Activated naive CD4-positive, alpha-beta T cell treated with anti-CD3 and anti-CD28 coated beads, Interleukin-2, amount 50 U/mL, for 24 hours (primary cell): ENCODE measurements around the gene WNK3.

Source experiments
- H3K27ac Mint-ChIP-seq: one replicate; pipeline ENCODE4 v1.8.0; 2021; ENCODE audit warnings: mild to moderate bottlenecking, mixed read lengths
- H3K27me3 Mint-ChIP-seq: one replicate; pipeline ENCODE4 v1.8.0; 2021; ENCODE audit warnings: mixed read lengths
- H3K36me3 Mint-ChIP-seq: one replicate; pipeline ENCODE4 v1.8.0; 2021; ENCODE audit warnings: mixed read lengths
- H3K4me1 Mint-ChIP-seq: one replicate; pipeline ENCODE4 v1.8.0; 2021; ENCODE audit warnings: mixed read lengths
- H3K4me3 Mint-ChIP-seq: one replicate; pipeline ENCODE4 v1.8.0; 2021; ENCODE audit warnings: mild to moderate bottlenecking, mixed read lengths
- H3K9me3 Mint-ChIP-seq: one replicate; pipeline ENCODE4 v1.8.0; 2021; ENCODE audit warnings: mixed read lengths

The WNK3 gene

GRCh38 chrX:54288968-54289367 is 68.9 kb downstream of the WNK3 start:
- Mint-ChIP-seq H3K4me3 (no peak overlapping the region), H3K4me1 (no peaks in the 10 kb centered on the region), H3K27me3 (no peaks in the 10 kb centered on the region), H3K9me3 (no peaks in the 10 kb centered on the region), H3K27ac (no peak overlapping the region), H3K36me3 (no peaks in the 10 kb centered on the region)

DNA sequence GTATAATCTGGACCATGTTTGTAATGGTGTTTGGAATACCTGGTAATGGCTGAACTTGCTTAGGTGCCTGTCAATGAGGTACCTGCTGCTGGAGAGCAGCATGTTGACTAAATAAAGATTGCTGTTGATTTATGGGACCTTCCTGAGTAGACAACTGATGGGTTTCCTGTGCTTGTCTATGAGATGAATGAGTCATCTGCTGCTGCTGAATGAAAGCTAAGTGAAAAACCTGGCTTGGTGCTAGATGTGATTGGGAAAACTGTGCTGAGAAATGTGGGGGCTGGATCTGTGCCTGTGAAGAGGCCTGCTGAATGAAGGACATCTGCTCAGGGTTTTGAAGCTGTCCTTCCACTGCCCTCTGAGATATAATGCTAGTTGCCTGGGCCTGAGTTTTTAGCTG is 69.6 kb downstream of the WNK3 start:
- no peaks in the 10 kb centered on the region for H3K4me1 Mint-ChIP-seq
- no peak overlapping the region for H3K4me3 Mint-ChIP-seq
- H3K27ac Mint-ChIP-seq = no peak overlapping the region
- no peaks in the 10 kb centered on the region for H3K36me3 Mint-ChIP-seq
- no peaks in the 10 kb centered on the region for H3K9me3 Mint-ChIP-seq
- H3K27me3 Mint-ChIP-seq = no peaks in the 10 kb centered on the region

GRCh38 chrX:54281676-54282075 is 76.2 kb downstream of the WNK3 start:
- Mint-ChIP-seq H3K36me3 (no peaks in the 10 kb centered on the region), H3K4me3 (no peak overlapping the region), H3K27me3 (peaks cover 1% of the 10 kb centered on the region), H3K9me3 (no peaks in the 10 kb centered on the region), H3K27ac (no peak overlapping the region), H3K4me1 (no peaks in the 10 kb centered on the region)

DNA sequence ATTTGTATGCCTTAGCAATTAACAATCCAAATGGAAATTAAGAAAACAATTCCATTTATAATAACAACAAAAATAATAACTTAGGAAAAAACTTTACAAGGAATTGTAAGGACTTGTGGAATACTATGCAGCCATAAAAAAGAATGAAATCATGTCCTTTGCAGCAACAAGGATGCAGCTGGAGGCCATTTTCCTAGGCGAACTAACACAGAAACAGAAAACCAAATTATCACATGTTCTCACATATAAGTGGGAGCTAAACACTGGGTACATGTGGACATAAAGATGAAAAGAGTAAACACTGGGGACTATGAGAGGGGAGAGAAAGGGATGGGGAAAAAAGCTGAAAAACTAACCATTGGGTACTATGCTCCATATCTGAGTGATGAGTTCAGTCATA is 77.4 kb downstream of the WNK3 start:
- Mint-ChIP-seq H3K36me3 (no peaks in the 10 kb centered on the region), H3K27me3 (peaks cover 1% of the 10 kb centered on the region), H3K4me3 (no peak overlapping the region), H3K4me1 (no peaks in the 10 kb centered on the region), H3K27ac (no peak overlapping the region), H3K9me3 (no peaks in the 10 kb centered on the region)

GRCh38 chrX:54271664-54272063 is 86.2 kb downstream of the WNK3 start:
- Mint-ChIP-seq H3K36me3 (no peaks in the 10 kb centered on the region), H3K27ac (no peak overlapping the region)

DNA sequence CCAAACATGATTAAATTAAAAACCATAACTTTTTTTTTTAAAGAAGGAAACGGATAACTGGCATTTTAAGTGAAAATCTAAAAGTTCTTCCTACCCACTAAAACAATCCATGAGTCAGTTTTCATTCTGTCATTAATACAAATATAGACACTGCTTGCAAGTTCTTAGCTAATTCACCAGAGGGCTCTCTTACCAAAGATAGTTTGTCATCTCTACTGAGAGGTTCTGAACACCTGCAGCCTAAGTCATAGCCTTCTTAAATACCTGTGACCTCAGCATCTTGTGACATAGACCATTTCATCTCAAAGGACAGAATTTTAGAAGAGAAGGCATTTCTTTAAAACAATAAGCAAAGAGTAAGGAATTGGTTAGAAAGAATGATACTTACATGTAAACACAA is 109.5 kb downstream of the WNK3 start:
- Mint-ChIP-seq H3K27me3 (no peaks in the 10 kb centered on the region), H3K36me3 (no peaks in the 10 kb centered on the region), H3K4me3 (no peak overlapping the region), H3K9me3 (no peaks in the 10 kb centered on the region), H3K27ac (no peak overlapping the region), H3K4me1 (no peaks in the 10 kb centered on the region)

More at GRCh38 chrX:54271664-54272063, 86.2 kb downstream of the WNK3 start:
- Mint-ChIP-seq H3K4me1 (no peaks in the 10 kb centered on the region), H3K4me3 (no peak overlapping the region), H3K9me3 (no peaks in the 10 kb centered on the region), H3K27me3 (no peaks in the 10 kb centered on the region)

DNA sequence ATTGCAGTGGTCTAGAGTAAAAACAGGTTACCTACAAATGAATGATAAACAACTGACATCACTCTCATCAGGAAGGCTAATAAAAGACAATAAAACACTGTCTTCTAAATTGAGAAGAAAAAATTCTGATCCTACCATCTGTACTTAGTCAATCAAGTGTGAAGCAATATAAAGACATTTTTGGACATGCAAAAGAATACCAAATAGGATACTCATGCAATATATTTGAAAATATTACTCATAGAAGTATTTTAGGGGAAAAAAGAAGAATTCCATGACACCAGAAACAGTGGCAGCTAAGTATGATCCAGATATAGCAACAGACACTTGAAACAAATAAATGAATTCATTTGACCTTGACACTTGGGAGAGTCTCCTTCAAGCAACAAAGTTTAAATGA is 111.0 kb downstream of the WNK3 start:
- Mint-ChIP-seq H3K27me3 (no peaks in the 10 kb centered on the region), H3K4me1 (no peaks in the 10 kb centered on the region), H3K9me3 (no peaks in the 10 kb centered on the region), H3K36me3 (no peaks in the 10 kb centered on the region), H3K4me3 (no peak overlapping the region), H3K27ac (no peak overlapping the region)

GRCh38 chrX:54238588-54238987 is 119.3 kb downstream of the WNK3 start:
- Mint-ChIP-seq H3K4me3 (no peak overlapping the region), H3K9me3 (no peaks in the 10 kb centered on the region), H3K4me1 (no peaks in the 10 kb centered on the region), H3K27ac (no peak overlapping the region), H3K36me3 (peaks cover 4% of the 10 kb centered on the region), H3K27me3 (no peaks in the 10 kb centered on the region)

- H3K4me1 Mint-ChIP-seq = no peaks in the 10 kb centered on the region
- H3K27me3 Mint-ChIP-seq = no peaks in the 10 kb centered on the region
- no peak overlapping the region for H3K27ac Mint-ChIP-seq
- no peaks in the 10 kb centered on the region for H3K9me3 Mint-ChIP-seq
- peaks cover 4% of the 10 kb centered on the region for H3K36me3 Mint-ChIP-seq
- no peak overlapping the region for H3K4me3 Mint-ChIP-seq
Observed at GRCh38 chrX:54237014-54237413, 120.8 kb downstream of the WNK3 start.

- H3K9me3 Mint-ChIP-seq = no peaks in the 10 kb centered on the region
- no peaks in the 10 kb centered on the region for H3K4me1 Mint-ChIP-seq
- H3K27ac Mint-ChIP-seq = no peak overlapping the region
- H3K4me3 Mint-ChIP-seq = no peak overlapping the region
- no peaks in the 10 kb centered on the region for H3K27me3 Mint-ChIP-seq
- no peaks in the 10 kb centered on the region for H3K36me3 Mint-ChIP-seq
Observed at GRCh38 chrX:54230435-54231148, 127.3 kb downstream of the WNK3 start.

- Mint-ChIP-seq H3K27ac (no peak overlapping the region), H3K9me3 (no peaks in the 10 kb centered on the region), H3K4me1 (no peaks in the 10 kb centered on the region), H3K36me3 (no peaks in the 10 kb centered on the region), H3K4me3 (no peak overlapping the region), H3K27me3 (no peaks in the 10 kb centered on the region)
Observed at GRCh38 chrX:54223581-54223980, 134.3 kb downstream of the WNK3 start.

DNA sequence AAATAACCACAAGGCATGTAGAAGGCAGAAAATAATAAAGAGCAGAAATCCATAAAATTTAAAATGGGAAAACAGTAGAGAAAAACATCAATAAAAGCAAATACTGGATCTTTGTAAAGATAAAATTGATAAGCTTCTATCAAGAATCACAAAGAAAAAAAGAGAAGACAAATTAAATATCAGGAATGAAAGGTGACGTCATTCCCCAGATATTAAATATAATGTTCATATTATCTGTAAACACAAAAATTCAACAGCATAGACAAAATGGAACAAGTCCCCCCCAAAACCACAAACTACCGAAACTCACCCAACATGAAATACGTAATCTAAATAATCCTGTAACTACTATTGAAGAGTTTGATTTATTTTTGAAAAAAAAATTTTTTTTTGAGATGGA is 144.2 kb downstream of the WNK3 start:
- Mint-ChIP-seq H3K27me3 (no peaks in the 10 kb centered on the region), H3K4me3 (no peak overlapping the region), H3K9me3 (no peaks in the 10 kb centered on the region), H3K4me1 (no peaks in the 10 kb centered on the region), H3K36me3 (no peaks in the 10 kb centered on the region), H3K27ac (no peak overlapping the region)

DNA sequence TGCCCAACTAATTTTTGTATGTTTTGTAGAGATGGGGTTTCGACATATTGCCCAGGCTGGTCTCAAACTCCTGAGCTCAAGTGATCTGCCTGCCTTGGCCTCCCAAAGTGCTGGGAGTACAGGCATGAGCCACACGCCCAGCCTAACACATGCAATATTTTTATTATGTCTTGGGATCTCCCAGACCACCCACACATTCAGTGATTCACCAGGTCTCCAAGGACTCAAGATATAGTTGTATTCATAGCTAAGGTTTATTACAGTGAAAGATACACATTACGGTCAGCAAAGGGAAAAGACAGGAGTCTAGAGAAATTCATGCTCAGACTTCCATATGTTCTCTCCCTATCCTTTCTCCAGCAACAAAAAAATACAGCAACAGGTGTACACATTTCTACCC is 149.3 kb downstream of the WNK3 start:
- no peak overlapping the region for H3K4me3 Mint-ChIP-seq
- peaks cover 2% of the 10 kb centered on the region for H3K27me3 Mint-ChIP-seq
- no peak overlapping the region for H3K27ac Mint-ChIP-seq
- H3K9me3 Mint-ChIP-seq = no peaks in the 10 kb centered on the region
- H3K4me1 Mint-ChIP-seq = no peaks in the 10 kb centered on the region
- no peaks in the 10 kb centered on the region for H3K36me3 Mint-ChIP-seq

- Mint-ChIP-seq H3K4me1 (no peaks in the 10 kb centered on the region), H3K9me3 (no peaks in the 10 kb centered on the region), H3K27ac (no peak overlapping the region), H3K4me3 (no peak overlapping the region), H3K36me3 (no peaks in the 10 kb centered on the region), H3K27me3 (peaks cover 7% of the 10 kb centered on the region)
Observed at GRCh38 chrX:54198262-54198661, 159.6 kb downstream of the WNK3 start.

DNA sequence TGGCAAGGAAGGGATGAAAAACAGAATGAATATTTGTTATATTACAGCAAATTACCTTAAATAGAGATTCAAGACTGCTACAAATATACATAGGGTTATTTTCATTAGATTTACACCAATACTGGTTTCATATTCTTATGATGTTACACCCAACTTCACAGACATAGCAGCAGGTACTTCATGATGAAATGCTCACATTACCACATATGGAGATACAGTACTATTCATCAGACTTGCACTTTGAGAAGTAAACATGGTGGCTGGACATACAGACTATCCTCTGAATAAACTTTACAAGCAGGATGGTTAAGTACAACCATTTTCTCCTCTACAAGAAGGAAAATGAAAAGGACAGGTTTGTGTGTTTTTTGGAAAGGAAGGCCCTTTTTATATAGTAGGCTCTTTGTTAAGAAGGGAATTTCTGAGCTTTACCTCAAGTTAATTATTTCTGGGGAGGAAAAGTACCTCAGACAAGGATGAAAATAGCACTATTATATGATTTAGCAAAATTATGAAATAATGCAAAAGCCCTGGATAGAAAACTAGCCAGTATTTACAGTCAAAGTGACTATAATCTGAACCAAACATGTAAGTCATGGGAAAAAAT is 162.8 kb downstream of the WNK3 start:
- Mint-ChIP-seq H3K9me3 (no peaks in the 10 kb centered on the region), H3K4me1 (no peaks in the 10 kb centered on the region), H3K4me3 (no peak overlapping the region)

GRCh38 chrX:54193085-54193821 is 164.6 kb downstream of the WNK3 start:
- H3K4me3 Mint-ChIP-seq = no peak overlapping the region
- no peaks in the 10 kb centered on the region for H3K9me3 Mint-ChIP-seq
- H3K27ac Mint-ChIP-seq = no peak overlapping the region
- H3K27me3 Mint-ChIP-seq = no peaks in the 10 kb centered on the region
- H3K36me3 Mint-ChIP-seq = peaks cover 1% of the 10 kb centered on the region
- no peaks in the 10 kb centered on the region for H3K4me1 Mint-ChIP-seq

More for the DNA sequence above, 162.8 kb downstream of the WNK3 start:
- H3K36me3 Mint-ChIP-seq = peaks cover 1% of the 10 kb centered on the region
- no peak overlapping the region for H3K27ac Mint-ChIP-seq
- peaks cover 4% of the 10 kb centered on the region for H3K27me3 Mint-ChIP-seq
